Caki2 (cell line): Measurements from ENCODE around the gene DNAJC30. TPM values are rescaled to one million over a fixed set of nuclear protein-coding genes. Genes with fewer than 3 reads are reported as not detected.

Experiments used
- DNase-seq: peaks from one replicate; pipeline ENCODE4 v3.0.0-alpha.2; 2015; ENCODE audit warnings: low read depth
- in situ Hi-C: cut with HindIII; loops from 2 replicates; pipeline ENCODE4 v1.10.0; 2016; ENCODE audit warnings: low sequenced_read_pairs, low pct_unique_long_range_greater_than_20kb, mixed read lengths
- total RNA-seq: library from RNA; depleted of rRNA; stranded (reverse); fragments of >200 nt; shearing (Covaris generic); gene quantifications from 2 replicates; pipeline ENCODE4 v1.2.3, GENCODE V29; 2014; ENCODE audit warnings: low replicate concordance; rRNA removed

The DNAJC30 gene
- total RNA-seq, 1 experiment from 2014 or later = 10.7 TPM

- no peak for DNase-seq
- in situ Hi-C loops = no loop called here
Observed at GRCh38 chr7:73633844-73634243, 49.4 kb downstream of the DNAJC30 start.

- DNase-seq = no peak
Observed at GRCh38 chr7:73633323-73633722, 49.9 kb downstream of the DNAJC30 start.

GRCh38 chr7:73631558-73631957 lies 51.7 kb downstream of the DNAJC30 start:
- in situ Hi-C loops = no loop called here
- DNase-seq = no peak

More at GRCh38 chr7:73633323-73633722, 49.9 kb downstream of the DNAJC30 start:
- in situ Hi-C loops = no loop called here

Other genes starting within 250 kb of the DNAJC30 start
- gene FZD9, start 249.7 kb downstream of the DNAJC30 start, total RNA-seq = 1.2 and 4.9 TPM in 2 replicates
- 50.9 and 54.6 TPM in 2 replicates for gene BAZ1B, start 161.2 kb downstream of the DNAJC30 start, total RNA-seq
- gene BCL7B, start 125.8 kb downstream of the DNAJC30 start, total RNA-seq = 53.8 and 61.7 TPM in 2 replicates
- gene TBL2, start 104.9 kb downstream of the DNAJC30 start, total RNA-seq = 88.6 and 128 TPM in 2 replicates
- gene MLXIPL, start 58.9 kb downstream of the DNAJC30 start, total RNA-seq = not detected in 2 replicates
- gene VPS37D, start 15.6 kb downstream of the DNAJC30 start, total RNA-seq = 4.5 and 12.9 TPM in 2 replicates
- gene BUD23, start 144 bp upstream of the DNAJC30 start, total RNA-seq = 110 and 151 TPM in 2 replicates
- 8.5 and 25.7 TPM in 2 replicates for gene STX1A, start 36.2 kb upstream of the DNAJC30 start, total RNA-seq
- gene ABHD11, start 55.3 kb upstream of the DNAJC30 start, total RNA-seq = 36.2 and 45.0 TPM in 2 replicates
- 43.4 and 69.4 TPM in 2 replicates for gene CLDN3, start 86.8 kb upstream of the DNAJC30 start, total RNA-seq
- 326 and 414 TPM in 2 replicates for gene CLDN4, start 147.5 kb upstream of the DNAJC30 start, total RNA-seq
- gene METTL27, start 159.1 kb upstream of the DNAJC30 start, total RNA-seq = 60.4 and 71.8 TPM in 2 replicates
- 1.7 TPM in 1 of 2 replicates, not detected in the other for gene TMEM270, start 177.7 kb upstream of the DNAJC30 start, total RNA-seq